Thyroid gland (tissue), 4 donors: ENCODE measurements around the gene CMSS1. TPM values are rescaled to one million over a fixed set of nuclear protein-coding genes. Genes with fewer than 3 reads are reported as not detected.

Experiments used
- DNase-seq, 2 donors: peaks; one replicate each; pipeline ENCODE4 v3.0.0-alpha.2; 2019
- H3K27ac ChIP-seq, 3 donors: fragments of 200-600 bp; sonication (generic); 1 replicate in 2 of 3; 2 replicates in 1 of 3; pipeline ENCODE4 v1.5.1; 2016 to 2019; ENCODE audit warnings: mild to moderate bottlenecking in 1 of 3, moderate library complexity in 1 of 3
- H3K27me3 ChIP-seq: fragments of 200-600 bp; sonication (generic); one replicate; pipeline ENCODE4 v1.5.1; 2019
- H3K36me3 ChIP-seq, 2 donors: fragments of 200-600 bp; sonication (generic); one replicate each; pipeline ENCODE4 v1.5.1; 2016 to 2019
- H3K4me1 ChIP-seq, 2 donors: fragments of 200-600 bp; sonication (generic); one replicate each; pipeline ENCODE4 v1.5.1; 2017 to 2019
- H3K4me3 ChIP-seq, 3 donors: fragments of 200-600 bp; sonication (generic); replicated peaks in 1 of 3; 1 replicate in 2 of 3; 2 replicates in 1 of 3; pipeline ENCODE4 v1.5.1; 2016; ENCODE audit warnings: mild to moderate bottlenecking in 1 of 3
- H3K9me3 ChIP-seq: fragments of 200-600 bp; sonication (generic); one replicate; pipeline ENCODE4 v1.5.1; 2017
- CTCF ChIP-seq, 6 experiments: fragments of 200-600 bp in 3 of 6; fragments of 450-650 bp in 3 of 6; sonication (generic) in 3 of 6; IDR thresholded peaks; one replicate each; pipeline ENCODE4 v1.5.1; 2016 to 2019; ENCODE audit warnings: antibody characterized with exemption in 6 of 6, mild to moderate bottlenecking in 2 of 6, inconsistent platforms in 1 of 6, moderate library complexity in 1 of 6
- POLR2A ChIP-seq, 2 donors: fragments of 450-650 bp; IDR thresholded peaks; one replicate each; pipeline ENCODE4 v1.6.1; 2017; ENCODE audit warnings: antibody characterized with exemption in 2 of 2, mild to moderate bottlenecking in 2 of 2, moderate library complexity in 1 of 2
- WGBS, 2 donors: methylation state at CpG; one replicate each; pipeline ENCODE4 v1.1.5; 2017; 5-methylcytosine and 5-hydroxymethylcytosine counted together
- intact Hi-C: fragments of 100-400 bp; cut with DNase I; formaldehyde crosslinking; loops from one replicate; pipeline ENCODE4 v1.15.1; 2023
- total RNA-seq, 4 donors: library from RNA; depleted of rRNA; stranded (reverse); fragments of >200 nt; gene quantifications; one replicate each; pipeline ENCODE4 v1.2.3, GENCODE V29; 2016

CMSS1 gene
- total RNA-seq, 4 donors from 2014 or later: 7.7 to 15.0 (median 12.9) TPM

- H3K36me3 ChIP-seq: no peaks in the 10 kb centered on the region
- no peak overlapping the region for H3K27ac ChIP-seq
- peaks cover 4 to 12% of the 10 kb centered on the region in 2 donors for H3K4me1 ChIP-seq
- TF ChIP-seq CTCF (IDR thresholded peaks at IDR 0.05): no peak
- WGBS, 2 donors: 91% methylated on average over 3 of the region's 3 CpGs
- intact Hi-C loops: loop anchor here (10.0 kb wide), 1 partner anchor 425 kb away; no protein-coding TSS in a partner anchor
- H3K27me3 ChIP-seq: no peaks in the 10 kb centered on the region
- DNase-seq: no peak
- H3K9me3 ChIP-seq: no peaks in the 10 kb centered on the region
- H3K4me3 ChIP-seq: no peak overlapping the region
Observed at GRCh38 chr3:99829844-99830243, 12.2 kb downstream of the CMSS1 start.

- Histone ChIP-seq H3K4me1 (peaks cover 4 to 12% of the 10 kb centered on the region in 2 donors), H3K36me3 (no peaks in the 10 kb centered on the region), H3K27me3 (no peaks in the 10 kb centered on the region), H3K9me3 (no peaks in the 10 kb centered on the region), H3K27ac (no peak overlapping the region), H3K4me3 (no peak overlapping the region)
- intact Hi-C loops: loop anchor here (10.0 kb wide), 1 partner anchor 421 kb away; no protein-coding TSS in a partner anchor
- 57 to 63% methylated on average over 4 of the region's 4 CpGs for WGBS, 2 donors
- no peak for TF ChIP-seq POLR2A (IDR thresholded peaks at IDR 0.05)
- TF ChIP-seq CTCF (IDR thresholded peaks at IDR 0.05): no peak
- DNase-seq: no peak
Observed at GRCh38 chr3:99833617-99834205, 16.0 kb downstream of the CMSS1 start.

GRCh38 chr3:99834211-99834957, 16.7 kb downstream of the CMSS1 start:
- Histone ChIP-seq H3K9me3 (no peaks in the 10 kb centered on the region), H3K27ac (no peak overlapping the region), H3K36me3 (no peaks in the 10 kb centered on the region), H3K4me1 (peaks cover 4 to 12% of the 10 kb centered on the region in 2 donors), H3K27me3 (no peaks in the 10 kb centered on the region), H3K4me3 (no peak overlapping the region)
- no peak for DNase-seq
- intact Hi-C loops: loop anchor here (10.0 kb wide), 1 partner anchor 420 kb away; no protein-coding TSS in a partner anchor
- 91 to 94% methylated on average over 2 of the region's 2 CpGs for WGBS, 2 donors
- TF ChIP-seq CTCF (IDR thresholded peaks at IDR 0.05): no peak
- no peak for TF ChIP-seq POLR2A (IDR thresholded peaks at IDR 0.05)

- Histone ChIP-seq H3K27ac (no peak overlapping the region), H3K4me1 (peaks cover 4 to 12% of the 10 kb centered on the region in 2 donors), H3K9me3 (no peaks in the 10 kb centered on the region), H3K4me3 (no peak overlapping the region), H3K36me3 (no peaks in the 10 kb centered on the region), H3K27me3 (no peaks in the 10 kb centered on the region)
- WGBS, 2 donors: 77 to 94% methylated on average over 3 of the region's 3 CpGs
- TF ChIP-seq CTCF (IDR thresholded peaks at IDR 0.05): no peak
- TF ChIP-seq POLR2A (IDR thresholded peaks at IDR 0.05): no peak
- intact Hi-C loops: loop anchor here (10.0 kb wide), 1 partner anchor 418 kb away; no protein-coding TSS in a partner anchor
- DNase-seq: no peak
Observed at GRCh38 chr3:99836681-99837080, 19.0 kb downstream of the CMSS1 start.

- TF ChIP-seq POLR2A (IDR thresholded peaks at IDR 0.05): no peak
- no peak for TF ChIP-seq CTCF (IDR thresholded peaks at IDR 0.05)
- H3K4me3 ChIP-seq: no peak overlapping the region
- intact Hi-C loops: loop anchor here (10.0 kb wide), 1 partner anchor 417 kb away; no protein-coding TSS in a partner anchor
- WGBS, 2 donors: 94 to 95% methylated on average over 1 of the region's 1 CpG
- no peaks in the 10 kb centered on the region for H3K36me3 ChIP-seq
- no peaks in the 10 kb centered on the region for H3K9me3 ChIP-seq
- H3K27ac ChIP-seq: no peak overlapping the region
- H3K4me1 ChIP-seq: peaks cover 4 to 12% of the 10 kb centered on the region in 2 donors
- no peak for DNase-seq
- H3K27me3 ChIP-seq: no peaks in the 10 kb centered on the region
Observed at GRCh38 chr3:99837715-99838114, 20.1 kb downstream of the CMSS1 start.
